Medulla oblongata (tissue), 1 donor: ENCODE measurements around the gene DNMT3A.

ENCODE experiments used
- DNase-seq: peaks from one replicate; pipeline ENCODE4 v3.0.0-alpha.2; 2015; ENCODE audit errors: extremely low spot score

Gene DNMT3A

DNA sequence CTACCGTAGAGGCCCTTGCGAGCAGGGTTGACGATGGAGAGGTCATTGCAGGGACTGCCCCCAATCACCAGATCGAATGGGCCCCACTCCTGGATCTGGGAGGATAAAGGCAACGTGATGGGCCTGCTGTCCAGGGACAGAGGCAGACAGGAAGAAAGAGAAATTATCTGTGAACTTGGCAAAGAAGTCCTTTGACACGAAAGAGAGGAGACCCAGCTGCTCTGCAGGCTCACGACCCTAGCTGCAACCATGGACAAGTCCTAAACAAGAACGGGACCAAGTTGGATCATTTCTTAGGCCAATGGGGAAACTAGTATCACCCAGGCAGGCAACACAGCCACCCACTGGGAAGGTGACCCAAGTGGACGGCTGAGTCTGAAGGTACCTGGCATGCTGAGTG is 101.1 kb downstream of the DNMT3A start:
- DNase-seq: no peak

- no peak for DNase-seq
Measured at GRCh38 chr2:25238920-25239319, 102.8 kb downstream of the DNMT3A start.

- DNase-seq: no peak
Measured at GRCh38 chr2:25237764-25238163, 104.0 kb downstream of the DNMT3A start.

DNA sequence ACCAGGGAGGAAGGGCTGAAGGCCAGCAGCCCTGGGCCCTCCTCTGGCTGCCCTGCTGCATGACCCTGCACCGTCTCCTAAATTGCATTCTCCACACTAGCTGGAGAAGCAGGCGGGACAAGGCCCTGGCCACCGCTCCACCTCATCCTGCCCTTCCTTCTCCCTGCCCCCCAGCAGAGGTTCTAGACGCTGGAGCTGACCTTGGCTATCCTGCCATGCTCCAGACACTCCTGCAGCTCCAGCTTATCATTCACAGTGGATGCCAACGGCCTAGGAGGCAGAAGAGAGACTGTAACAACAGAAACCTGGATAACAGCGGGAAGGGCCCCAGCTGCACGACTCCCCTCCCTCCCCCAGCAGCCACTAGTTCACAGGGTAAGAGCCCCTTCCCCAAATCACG is 105.0 kb downstream of the DNMT3A start:
- DNase-seq: no peak

DNA sequence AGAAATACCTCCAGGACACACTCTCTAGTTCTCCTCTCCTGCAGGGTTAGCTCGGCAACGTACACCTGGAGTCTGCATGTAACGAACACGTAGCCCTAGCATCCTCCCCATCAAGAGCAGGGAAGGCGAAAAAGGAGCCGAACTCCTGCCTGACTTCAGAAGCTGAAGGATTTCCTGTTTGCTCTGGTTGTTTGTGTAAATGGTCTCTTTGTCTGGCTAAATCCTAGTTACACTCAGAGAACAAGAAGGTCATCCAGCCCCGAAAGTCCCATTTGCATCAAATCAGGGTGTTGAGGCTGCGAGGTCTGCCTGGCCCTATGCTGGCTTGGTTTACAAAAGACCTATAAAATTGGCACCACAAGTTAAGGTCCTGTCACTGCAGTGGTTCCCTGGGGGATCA is 107.0 kb downstream of the DNMT3A start:
- DNase-seq: peak; percentile 93

GRCh38 chr2:25233916-25234605 is 107.7 kb downstream of the DNMT3A start:
- DNase-seq: no peak

GRCh38 chr2:25232248-25232825 is 109.4 kb downstream of the DNMT3A start:
- no peak for DNase-seq

DNA sequence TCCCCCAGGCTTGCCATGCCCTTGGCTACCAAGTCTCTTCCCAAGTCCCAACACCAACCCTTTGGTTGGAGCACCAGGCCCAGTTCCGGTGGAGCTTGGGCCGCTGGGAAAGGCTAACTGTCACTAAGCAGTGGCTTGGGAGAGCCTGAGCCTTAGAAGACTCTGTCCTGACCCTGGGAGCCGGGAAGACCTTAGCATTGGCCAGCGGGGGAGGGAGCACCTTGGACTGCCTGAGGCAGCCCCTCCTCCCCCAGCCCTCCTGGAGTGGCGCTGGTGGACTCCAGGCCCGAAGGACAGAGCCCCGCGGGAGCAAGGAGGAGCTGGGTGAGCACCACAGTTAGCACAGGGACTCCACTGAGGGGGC is 110.8 kb downstream of the DNMT3A start:
- no peak for DNase-seq

- no peak for DNase-seq
Measured at GRCh38 chr2:25230198-25230947, 111.4 kb downstream of the DNMT3A start.

- no peak for DNase-seq
Measured at GRCh38 chr2:25229279-25230197, 112.2 kb downstream of the DNMT3A start.

- DNase-seq: peak; percentile 88
Measured at GRCh38 chr2:25228848-25229278, 112.9 kb downstream of the DNMT3A start.

DNA sequence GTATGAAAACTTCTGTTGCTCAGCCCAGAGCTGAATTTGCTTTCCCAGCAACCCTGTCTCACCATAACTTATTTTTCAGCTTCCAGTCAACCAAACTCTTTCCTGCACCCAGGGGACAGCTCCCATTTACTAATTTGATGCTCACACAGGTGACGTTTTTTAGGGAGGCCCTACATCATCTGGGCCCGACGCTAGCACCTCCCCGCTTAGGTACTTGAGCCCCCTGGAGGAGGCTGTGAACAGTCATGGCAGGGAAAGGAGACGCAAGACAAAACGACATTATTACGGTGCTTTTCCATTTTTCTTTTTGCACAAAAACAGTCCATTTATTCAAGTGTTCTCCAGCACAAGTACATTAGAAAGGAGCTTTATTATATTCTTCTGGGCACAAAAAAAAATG is 114.1 kb downstream of the DNMT3A start:
- no peak for DNase-seq

DNA sequence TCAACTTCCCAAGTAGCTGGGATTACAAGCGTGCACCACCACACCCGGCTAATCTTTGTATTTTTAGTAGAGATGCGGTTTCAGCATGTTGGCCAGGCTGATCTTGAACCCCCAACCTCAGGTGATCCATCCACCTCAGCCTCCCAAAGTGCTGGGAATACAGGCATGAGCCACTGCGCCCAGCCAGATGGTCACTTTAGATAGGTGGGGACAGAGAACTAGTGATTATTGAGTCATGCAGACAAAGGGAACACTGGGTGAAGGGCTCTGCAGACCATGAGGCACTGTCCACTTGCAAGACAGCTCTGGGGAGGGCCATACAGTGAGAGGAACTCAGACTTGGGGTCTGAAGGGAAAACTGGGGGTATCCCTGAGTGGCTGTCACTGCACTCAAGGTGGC is 114.9 kb downstream of the DNMT3A start:
- no peak for DNase-seq

- DNase-seq: no peak
Measured at GRCh38 chr2:25222477-25223121, 119.1 kb downstream of the DNMT3A start.

- no peak for DNase-seq
Measured at GRCh38 chr2:25221579-25221978, 120.1 kb downstream of the DNMT3A start.

- DNase-seq: no peak
Measured at GRCh38 chr2:25220313-25220712, 121.4 kb downstream of the DNMT3A start.

- DNase-seq: no peak
Measured at GRCh38 chr2:25219621-25220020, 122.1 kb downstream of the DNMT3A start.

GRCh38 chr2:25218100-25218499 is 123.6 kb downstream of the DNMT3A start:
- DNase-seq: no peak

GRCh38 chr2:25215948-25216679 is 125.6 kb downstream of the DNMT3A start:
- peak; percentile 62 for DNase-seq

- DNase-seq: no peak
Measured at GRCh38 chr2:25215232-25215631, 126.5 kb downstream of the DNMT3A start.

DNA sequence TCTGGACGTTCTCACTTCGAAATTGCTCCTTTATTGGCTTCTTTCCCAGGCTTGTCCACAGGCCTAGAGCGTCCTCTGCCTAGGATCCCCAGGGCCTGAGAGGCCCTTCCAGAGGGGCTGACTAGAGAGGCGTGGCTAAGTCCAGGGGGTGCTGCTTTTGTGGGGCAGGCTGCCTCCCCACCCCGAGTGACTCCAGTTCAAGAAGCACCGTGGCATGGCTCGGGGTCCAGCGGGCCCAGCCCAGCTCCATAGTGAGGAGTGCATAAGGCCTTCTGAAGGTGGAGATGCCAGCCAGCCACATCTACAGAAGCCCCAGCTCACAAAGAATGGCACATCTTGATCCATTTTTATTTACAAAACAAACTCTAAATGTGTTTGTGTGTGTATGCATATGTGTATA is 128.5 kb downstream of the DNMT3A start:
- no peak for DNase-seq
